Stimulated activated CD4-positive, alpha-beta T cell treated with anti-CD3 and anti-CD28 coated beads, Interleukin-2, amount 100 ng/mL, for 4 hours (primary cell): ENCODE results near the gene SLN.
A peak's percentile ranks its signal among the peaks of the same experiment; 100 is the strongest.

Source experiments
- DNase-seq: peaks from one replicate; pipeline ENCODE4 v3.0.0-alpha.2; 2020; ENCODE audit warnings: low read depth

SLN gene

GRCh38 chr11:107719557-107720302 is 7.9 kb upstream of the SLN start:
- DNase-seq = no peak

DNA sequence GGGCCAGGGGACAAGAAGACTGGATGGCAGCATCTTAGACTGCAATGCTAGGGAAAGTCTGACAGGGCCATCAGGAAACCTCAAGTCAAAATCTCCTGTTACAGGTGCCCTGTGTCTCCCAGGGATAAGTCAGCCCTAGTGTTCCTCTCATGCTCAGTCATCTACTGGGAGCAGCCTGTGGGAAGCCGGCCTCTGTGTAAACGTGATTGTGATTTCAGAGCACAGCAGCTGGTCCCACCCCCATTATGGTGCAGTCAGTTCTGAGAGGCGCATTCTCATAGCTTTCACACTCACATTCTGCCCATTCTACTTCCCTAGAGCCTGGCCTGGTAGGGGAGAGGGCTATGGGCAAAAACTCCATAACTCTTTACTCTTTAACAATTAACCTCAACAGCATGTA is 7.2 kb upstream of the SLN start:
- DNase-seq = no peak

- DNase-seq = no peak
Measured at GRCh38 chr11:107716884-107717532, 5.2 kb upstream of the SLN start.

- no peak for DNase-seq
Measured at GRCh38 chr11:107713009-107713408, 1.2 kb upstream of the SLN start.

GRCh38 chr11:107710301-107710700 is 1.6 kb downstream of the SLN start:
- no peak for DNase-seq

DNA sequence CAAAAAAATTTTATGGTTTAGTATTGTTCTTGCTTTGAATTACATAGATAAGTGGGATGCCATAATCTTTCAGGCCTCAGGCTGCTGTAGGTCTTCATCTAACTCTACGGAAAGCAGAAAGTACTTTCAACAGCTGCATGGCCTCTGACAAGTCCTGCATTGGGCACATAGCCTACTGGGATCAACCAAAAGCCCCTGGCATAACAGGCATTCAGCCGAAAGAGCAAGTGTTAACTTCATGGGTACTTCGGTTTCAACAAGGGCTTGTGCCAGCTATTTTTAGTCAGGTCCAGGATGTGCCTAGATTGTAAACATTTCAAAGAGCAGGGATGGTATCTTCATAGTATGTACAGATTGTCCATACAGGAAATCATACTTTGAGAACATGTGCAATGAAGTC is 3.1 kb downstream of the SLN start:
- no peak for DNase-seq

DNA sequence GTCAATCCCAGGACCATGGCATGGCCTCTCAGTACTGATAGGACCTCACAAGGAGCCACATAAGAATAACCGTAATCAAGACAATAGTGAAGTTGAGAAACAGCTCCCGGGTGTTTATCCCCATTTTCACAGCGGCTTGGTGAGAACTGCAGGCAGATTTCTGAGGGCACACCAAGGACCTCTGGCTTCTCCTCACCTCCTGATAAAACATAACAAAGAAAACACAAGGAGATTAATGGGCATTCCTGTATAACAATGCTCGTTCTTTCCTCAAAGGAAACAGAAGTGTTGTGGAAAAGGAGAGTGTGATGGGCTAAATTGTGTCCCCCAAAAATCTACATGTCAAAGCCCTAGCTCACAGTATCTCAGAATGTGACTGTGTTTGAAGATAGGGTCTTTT is 4.0 kb downstream of the SLN start:
- no peak for DNase-seq

DNA sequence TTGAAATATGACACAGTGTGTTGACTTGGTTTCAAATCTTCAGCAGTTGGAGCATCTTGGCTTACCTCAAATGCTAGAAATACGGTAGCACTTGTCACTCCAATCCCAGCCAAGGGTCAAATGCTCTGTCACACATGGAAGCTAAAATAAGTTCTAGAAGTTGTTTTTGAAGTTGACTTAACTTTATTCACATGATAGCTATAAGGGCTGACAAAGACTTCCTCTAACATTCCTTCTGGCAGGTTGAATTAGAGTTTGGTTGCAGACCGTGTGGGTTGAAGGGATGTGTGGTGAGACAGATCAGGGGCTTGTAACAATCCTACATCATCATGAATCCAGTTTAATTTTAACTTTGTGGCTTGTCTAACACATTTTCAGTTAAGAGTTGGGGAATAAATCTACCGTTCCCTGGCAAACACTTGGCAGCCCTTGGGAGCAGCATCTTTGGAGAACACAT is 4.6 kb downstream of the SLN start:
- no peak for DNase-seq

- DNase-seq = no peak
Measured at GRCh38 chr11:107706531-107706930, 5.3 kb downstream of the SLN start.

DNA sequence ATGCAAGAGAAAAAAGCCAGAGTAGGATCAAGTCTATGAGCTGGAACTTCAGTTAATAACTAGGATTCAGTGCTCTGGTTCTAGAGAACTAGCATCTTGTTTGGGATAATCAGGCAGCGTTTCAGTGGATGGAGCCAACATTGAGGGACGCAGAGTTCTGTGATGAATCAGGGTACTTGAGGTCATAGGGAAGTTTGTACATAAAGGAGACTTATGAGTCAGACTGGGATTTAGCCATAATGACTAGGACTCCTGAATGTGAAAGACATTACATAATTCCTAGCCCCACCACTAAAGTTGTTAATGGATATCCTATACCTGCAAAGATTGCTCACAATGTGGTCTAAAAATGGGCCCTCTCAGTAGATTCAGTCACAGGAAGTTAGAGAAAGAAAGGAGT is 6.8 kb downstream of the SLN start:
- no peak for DNase-seq

- DNase-seq = no peak
Measured at GRCh38 chr11:107704451-107704850, 7.4 kb downstream of the SLN start.

- no peak for DNase-seq
Measured at GRCh38 chr11:107702723-107703122, 9.1 kb downstream of the SLN start.

GRCh38 chr11:107702109-107702660 is 9.7 kb downstream of the SLN start:
- DNase-seq = no peak

- DNase-seq = no peak
Measured at GRCh38 chr11:107699371-107700285, 12.2 kb downstream of the SLN start.

GRCh38 chr11:107697291-107697690 is 14.6 kb downstream of the SLN start:
- no peak for DNase-seq

- no peak for DNase-seq
Measured at GRCh38 chr11:107696140-107696539, 15.7 kb downstream of the SLN start.

DNA sequence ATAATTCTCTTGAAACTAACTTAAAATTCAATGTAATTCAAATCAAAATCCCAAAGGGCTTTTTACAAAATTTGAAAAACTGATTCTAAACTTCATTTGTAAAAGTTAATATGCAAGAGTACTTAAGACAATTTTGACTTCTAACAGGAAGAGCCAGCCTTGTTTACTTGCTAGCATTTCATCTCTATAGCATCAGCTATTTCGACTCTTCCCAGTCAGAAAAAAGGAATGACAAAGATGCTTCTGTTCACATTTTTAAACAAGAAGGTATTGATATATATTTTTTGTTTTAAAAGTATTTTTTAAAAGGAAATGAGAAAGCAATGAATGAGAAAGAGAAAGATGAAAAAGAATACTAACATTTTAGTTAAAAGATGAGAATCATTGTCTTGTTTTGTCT is 16.4 kb downstream of the SLN start:
- DNase-seq = no peak

GRCh38 chr11:107691000-107691750 is 20.7 kb downstream of the SLN start:
- DNase-seq = no peak

DNA sequence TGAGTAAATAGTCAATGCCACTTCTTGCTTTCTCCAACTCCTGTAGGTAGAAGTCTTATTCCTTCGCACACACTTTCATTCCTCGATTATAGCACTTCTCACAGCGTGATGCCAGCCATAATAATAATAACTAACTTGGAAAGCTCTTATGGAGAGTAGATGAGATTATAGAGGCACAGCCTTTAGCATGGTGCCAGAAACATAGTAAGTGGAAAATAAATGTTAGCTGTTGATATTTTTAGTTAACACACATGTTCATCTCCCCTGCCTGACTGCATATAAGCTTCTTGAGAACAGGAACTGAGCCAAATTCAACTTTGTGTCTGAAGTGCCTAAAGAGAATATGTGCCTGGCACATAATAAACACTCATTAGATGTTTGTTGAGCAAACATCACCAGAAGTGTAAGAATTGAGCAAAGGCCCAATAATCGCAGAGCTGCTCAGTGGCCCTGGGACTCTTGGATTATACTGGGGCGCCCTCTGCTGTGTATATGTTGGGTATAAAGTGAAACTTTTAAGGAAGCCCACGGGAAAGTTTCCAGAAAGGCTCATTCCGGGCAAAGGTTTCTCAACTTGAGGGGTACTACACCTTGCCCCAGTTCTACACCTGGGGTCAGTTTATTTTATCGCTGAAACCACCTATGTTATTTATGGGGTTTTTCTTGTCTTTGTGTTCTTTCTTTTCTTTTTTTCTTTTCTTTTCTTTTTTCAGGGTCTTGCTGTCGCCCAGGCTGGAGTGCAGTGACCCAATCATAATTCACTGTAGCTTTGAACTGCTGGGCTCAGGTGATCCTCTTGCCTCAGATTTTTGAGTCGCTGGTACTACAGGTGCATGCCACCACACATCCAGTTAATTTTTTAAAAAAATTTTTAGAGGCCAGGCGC is 22.3 kb downstream of the SLN start:
- peak; percentile 44 for DNase-seq

DNA sequence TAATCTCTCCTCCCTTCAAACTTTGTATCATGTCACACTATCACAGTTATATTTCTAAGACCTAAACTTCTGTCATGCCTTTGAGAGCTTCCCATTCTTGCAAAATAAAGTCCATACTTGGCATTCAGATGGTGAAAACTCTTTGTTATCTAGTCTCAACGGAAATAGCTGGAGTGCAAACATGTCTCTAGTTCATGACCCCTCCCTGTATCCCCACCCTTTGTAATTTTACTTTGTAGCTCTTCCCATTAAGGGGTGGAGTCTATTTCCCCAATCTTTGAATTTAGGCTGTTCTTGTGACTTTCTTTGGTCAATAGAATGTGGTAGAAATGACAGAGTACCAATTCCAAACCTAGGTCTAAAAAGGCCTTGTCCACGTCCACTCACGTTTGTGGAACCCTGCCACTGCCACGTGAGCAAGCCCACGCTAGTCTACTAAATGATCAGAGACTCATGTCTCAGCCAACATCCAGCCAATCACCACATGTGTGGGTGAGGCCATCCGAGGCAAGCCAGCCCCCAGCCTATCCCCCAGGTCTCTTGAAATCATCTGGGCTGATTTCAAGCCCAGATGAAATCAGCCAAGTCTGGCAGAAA is 23.4 kb downstream of the SLN start:
- no peak for DNase-seq
